ENCODE measurements around the gene PRDM15.

Gene PRDM15

GRCh38 chr21:41900401-41900800, 21.3 kb upstream of the PRDM15 start:
- Histone ChIP-seq H3K27me3 (no peaks in the 10 kb centered on the region), H3K9me3 (no peaks in the 10 kb centered on the region), H3K27ac (no peak overlapping the region), H3K36me3 (peaks cover 50 to 86% (median 61%) of the 10 kb centered on the region in 3 donors), H3K4me3 (no peak overlapping the region), H3K4me1 (peaks cover 0 to 18% (median 13%) of the 10 kb centered on the region in 4 donors)
- intact Hi-C loops (cut with DNase I; ENCODE audit: low total_unique reads) = no loop called here
- no peak for DNase-seq
- TF ChIP-seq, protein P1, sequence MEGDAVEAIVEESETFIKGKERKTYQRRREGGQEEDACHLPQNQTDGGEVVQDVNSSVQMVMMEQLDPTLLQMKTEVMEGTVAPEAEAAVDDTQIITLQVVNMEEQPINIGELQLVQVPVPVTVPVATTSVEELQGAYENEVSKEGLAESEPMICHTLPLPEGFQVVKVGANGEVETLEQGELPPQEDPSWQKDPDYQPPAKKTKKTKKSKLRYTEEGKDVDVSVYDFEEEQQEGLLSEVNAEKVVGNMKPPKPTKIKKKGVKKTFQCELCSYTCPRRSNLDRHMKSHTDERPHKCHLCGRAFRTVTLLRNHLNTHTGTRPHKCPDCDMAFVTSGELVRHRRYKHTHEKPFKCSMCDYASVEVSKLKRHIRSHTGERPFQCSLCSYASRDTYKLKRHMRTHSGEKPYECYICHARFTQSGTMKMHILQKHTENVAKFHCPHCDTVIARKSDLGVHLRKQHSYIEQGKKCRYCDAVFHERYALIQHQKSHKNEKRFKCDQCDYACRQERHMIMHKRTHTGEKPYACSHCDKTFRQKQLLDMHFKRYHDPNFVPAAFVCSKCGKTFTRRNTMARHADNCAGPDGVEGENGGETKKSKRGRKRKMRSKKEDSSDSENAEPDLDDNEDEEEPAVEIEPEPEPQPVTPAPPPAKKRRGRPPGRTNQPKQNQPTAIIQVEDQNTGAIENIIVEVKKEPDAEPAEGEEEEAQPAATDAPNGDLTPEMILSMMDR (IDR thresholded peaks at IDR 0.05) = no peak

DNA sequence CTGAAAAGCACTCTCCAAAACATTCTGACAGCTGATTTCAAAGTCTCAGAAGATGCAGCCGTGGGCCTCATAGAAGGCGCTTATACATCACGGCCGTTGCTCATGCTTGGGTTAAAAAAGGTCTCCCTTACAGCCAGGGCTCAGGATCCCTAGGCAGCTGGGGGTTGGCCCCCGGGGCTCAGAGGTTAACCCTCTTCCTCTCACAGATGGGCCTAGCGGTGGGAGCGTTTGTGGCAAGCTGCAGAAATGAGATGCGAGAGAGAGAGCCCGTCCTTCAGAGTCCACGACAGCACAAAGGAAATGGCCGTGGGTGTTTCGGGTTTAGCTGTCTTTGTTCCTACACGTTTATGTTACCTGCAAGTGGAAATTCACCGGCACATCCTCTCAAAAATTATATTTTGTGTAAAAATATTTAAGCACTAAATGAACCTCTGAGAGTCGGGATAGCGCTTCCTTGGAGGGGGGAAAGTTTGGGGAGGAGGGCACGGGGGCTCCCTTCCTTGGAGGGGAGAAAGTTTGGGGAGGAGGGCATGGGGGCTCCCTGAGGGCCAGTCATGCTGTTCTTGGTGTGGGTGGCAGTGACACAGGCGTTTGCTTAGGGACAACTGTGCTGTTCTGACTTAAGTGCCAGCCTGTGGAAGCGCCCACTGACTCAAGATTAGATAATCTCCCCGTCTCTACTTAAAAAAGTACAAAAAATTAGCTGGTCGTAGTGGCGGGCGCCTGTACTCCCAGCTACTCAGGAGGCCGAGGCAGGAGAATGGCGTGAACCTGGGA, 20.5 kb upstream of the PRDM15 start:
- Histone ChIP-seq H3K9me3 (no peaks in the 10 kb centered on the region), H3K27me3 (no peaks in the 10 kb centered on the region), H3K27ac (no peak overlapping the region), H3K36me3 (peaks cover 47 to 86% (median 55%) of the 10 kb centered on the region in 3 donors), H3K4me1 (peaks cover 0 to 18% (median 13%) of the 10 kb centered on the region in 4 donors), H3K4me3 (no peak overlapping the region)
- no peak for DNase-seq
- TF ChIP-seq, protein P1 (IDR thresholded peaks at IDR 0.05) = no peak
- intact Hi-C loops (cut with DNase I; ENCODE audit: low total_unique reads) = no loop called here

DNA sequence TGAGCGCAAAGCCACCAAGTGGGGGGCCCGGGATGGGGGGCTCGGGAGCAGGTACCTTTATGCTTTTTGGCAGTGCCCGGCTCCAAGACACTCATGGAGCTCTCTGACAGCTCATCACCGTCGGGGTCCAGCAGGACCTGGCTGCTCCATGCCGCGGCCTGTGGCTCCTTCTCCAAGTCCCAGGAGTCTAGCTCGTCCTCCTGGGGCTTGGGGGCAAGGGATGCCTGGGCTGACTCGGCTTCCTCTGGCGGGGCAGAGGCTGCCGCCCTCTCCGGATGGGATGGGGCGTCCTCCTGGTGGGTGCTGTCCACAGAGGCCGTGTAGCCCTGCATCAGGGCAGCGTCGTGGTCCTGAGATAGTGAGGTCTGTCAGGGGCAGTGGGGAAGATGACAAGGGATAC, 19.9 kb upstream of the PRDM15 start:
- DNase-seq = no peak
- TF ChIP-seq, protein P1 (IDR thresholded peaks at IDR 0.05) = no peak
- Histone ChIP-seq H3K9me3 (no peaks in the 10 kb centered on the region), H3K4me3 (no peak overlapping the region), H3K36me3 (peaks cover 50 to 85% (median 52%) of the 10 kb centered on the region in 3 donors), H3K27me3 (no peaks in the 10 kb centered on the region), H3K27ac (no peak overlapping the region), H3K4me1 (peaks cover 0 to 18% (median 13%) of the 10 kb centered on the region in 4 donors)
- intact Hi-C loops (cut with DNase I; ENCODE audit: low total_unique reads) = no loop called here

- Histone ChIP-seq H3K9me3 (no peaks in the 10 kb centered on the region), H3K36me3 (peaks cover 43 to 80% (median 44%) of the 10 kb centered on the region in 3 donors), H3K4me1 (peaks cover 0 to 18% (median 13%) of the 10 kb centered on the region in 4 donors), H3K27me3 (no peaks in the 10 kb centered on the region), H3K4me3 (no peak overlapping the region), H3K27ac (no peak overlapping the region)
- DNase-seq = no peak
- intact Hi-C loops (cut with DNase I; ENCODE audit: low total_unique reads) = no loop called here
- TF ChIP-seq, protein P1 (IDR thresholded peaks at IDR 0.05) = no peak
These were observed 18.6 kb upstream of the PRDM15 start for GRCh38 chr21:41897700-41898099.

GRCh38 chr21:41897047-41897669, 18.0 kb upstream of the PRDM15 start:
- intact Hi-C loops (cut with DNase I; ENCODE audit: low total_unique reads) = no loop called here
- Histone ChIP-seq H3K9me3 (no peaks in the 10 kb centered on the region), H3K4me1 (peaks cover 0 to 18% (median 13%) of the 10 kb centered on the region in 4 donors), H3K27ac (peak overlapping the region in 1 of 2 donors; percentile 3), H3K36me3 (peaks cover 39 to 80% (median 46%) of the 10 kb centered on the region in 3 donors), H3K27me3 (no peaks in the 10 kb centered on the region), H3K4me3 (no peak overlapping the region)
- TF ChIP-seq, protein P1 (IDR thresholded peaks at IDR 0.05) = no peak
- no peak for DNase-seq

All from tibial artery (tissue), 4 donors.